RPMI8226 (cell line): ENCODE measurements around the gene FRMPD2.
"Not testable (repeated sequence)": the region's sequence is repeated elsewhere in the genome, so short reads cannot be mapped to it uniquely, and the experiment has no call there.

Experiments used
- DNase-seq: peaks from one replicate; pipeline ENCODE4 v3.0.0-alpha.2; 2015

Gene FRMPD2

GRCh38 chr10:48231178-48231577 lies 43.3 kb downstream of the FRMPD2 start:
- DNase-seq, result no peak

DNA sequence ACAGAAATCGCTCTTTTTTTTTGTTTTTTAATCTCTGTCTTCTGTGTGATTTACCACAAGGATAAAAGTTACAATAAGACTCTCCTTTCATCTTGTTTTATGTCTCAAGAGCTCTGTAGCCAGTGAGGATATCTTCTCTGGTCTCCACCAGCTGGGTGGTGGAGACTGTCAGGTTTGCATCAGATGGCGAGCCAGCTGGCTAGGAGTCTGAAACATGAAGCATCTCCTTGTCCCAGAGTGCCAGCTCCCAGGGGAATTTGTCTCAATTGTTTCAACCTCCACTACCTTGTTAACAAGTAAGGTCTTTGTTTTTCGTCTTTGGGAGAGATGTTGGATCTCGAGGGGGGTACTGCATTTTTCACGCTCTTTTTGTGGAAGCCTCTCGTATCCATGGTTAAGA lies 47.3 kb downstream of the FRMPD2 start:
- no peak for DNase-seq

GRCh38 chr10:48224979-48225560 lies 49.4 kb downstream of the FRMPD2 start:
- DNase-seq, result no peak

- DNase-seq, result no peak
Measured at GRCh38 chr10:48224296-48224695, 50.2 kb downstream of the FRMPD2 start.

- no peak for DNase-seq
Measured at GRCh38 chr10:48221814-48222213, 52.7 kb downstream of the FRMPD2 start.

GRCh38 chr10:48221031-48221430 lies 53.5 kb downstream of the FRMPD2 start:
- DNase-seq, result not testable (repeated sequence)

DNA sequence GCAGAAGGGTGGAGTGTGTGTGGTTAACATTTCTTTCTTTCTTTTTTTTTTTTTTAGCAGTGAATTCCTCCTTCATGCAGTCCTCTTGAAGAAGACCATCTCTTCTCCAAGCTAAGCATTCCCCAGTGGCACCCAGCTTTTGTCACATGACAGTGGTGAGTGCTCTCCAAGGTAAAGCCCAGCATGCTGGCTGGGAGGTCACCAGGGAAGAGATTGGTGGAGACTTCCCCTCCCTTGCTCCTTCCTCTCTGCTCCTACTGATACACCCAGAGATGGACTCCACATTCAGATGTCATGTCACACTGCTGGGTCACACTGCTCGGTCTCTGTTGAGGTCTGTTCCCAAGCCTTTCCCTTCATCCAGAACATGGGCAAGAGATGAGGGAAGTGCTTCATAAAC lies 55.3 kb downstream of the FRMPD2 start:
- DNase-seq, result no peak

GRCh38 chr10:48216744-48217143 lies 57.8 kb downstream of the FRMPD2 start:
- DNase-seq, result no peak

- DNase-seq, result no peak
Measured at GRCh38 chr10:48216204-48216505, 58.3 kb downstream of the FRMPD2 start.

DNA sequence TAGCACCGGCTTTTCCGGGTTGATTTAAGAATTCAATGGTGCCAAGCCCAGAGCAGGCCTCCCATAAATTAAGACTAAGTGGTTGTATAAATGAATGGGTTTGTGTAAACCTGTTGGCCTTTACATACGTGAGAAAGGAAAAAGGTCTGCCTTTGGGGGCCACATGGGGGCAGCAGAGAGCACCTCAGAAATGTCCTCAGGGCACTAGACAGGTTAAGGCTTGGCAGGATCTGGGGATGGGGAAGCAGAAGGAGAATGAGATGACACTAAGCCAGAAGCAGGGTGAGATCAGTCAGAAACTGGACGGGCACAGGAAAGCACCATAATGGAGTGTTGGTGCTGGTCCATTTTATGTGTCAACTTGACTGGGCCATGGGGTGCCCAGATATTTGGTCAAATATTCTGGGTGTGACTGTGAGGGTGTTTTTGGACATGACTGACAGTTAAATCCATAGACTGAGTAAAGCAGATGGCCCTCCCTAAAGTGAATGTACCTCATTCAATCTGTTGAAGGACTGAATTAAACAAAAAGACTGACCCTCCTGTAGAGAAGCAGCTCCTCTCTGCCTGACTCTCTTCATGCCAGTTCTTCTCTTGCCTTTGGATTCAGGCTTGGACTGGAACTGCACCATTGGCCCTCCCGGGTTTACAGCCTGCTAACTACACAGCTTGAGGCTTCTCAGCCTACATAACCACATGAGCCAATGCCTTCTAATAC lies 58.9 kb downstream of the FRMPD2 start:
- DNase-seq, result peak; percentile 65

- no peak for DNase-seq
Measured at GRCh38 chr10:48214716-48215485, 59.6 kb downstream of the FRMPD2 start.

- DNase-seq, result no peak
Measured at GRCh38 chr10:48213047-48213446, 61.4 kb downstream of the FRMPD2 start.

- no peak for DNase-seq
Measured at GRCh38 chr10:48211777-48212176, 62.7 kb downstream of the FRMPD2 start.

- DNase-seq, result no peak
Measured at GRCh38 chr10:48210966-48211365, 63.5 kb downstream of the FRMPD2 start.

GRCh38 chr10:48210391-48210790 lies 64.1 kb downstream of the FRMPD2 start:
- DNase-seq, result no peak

DNA sequence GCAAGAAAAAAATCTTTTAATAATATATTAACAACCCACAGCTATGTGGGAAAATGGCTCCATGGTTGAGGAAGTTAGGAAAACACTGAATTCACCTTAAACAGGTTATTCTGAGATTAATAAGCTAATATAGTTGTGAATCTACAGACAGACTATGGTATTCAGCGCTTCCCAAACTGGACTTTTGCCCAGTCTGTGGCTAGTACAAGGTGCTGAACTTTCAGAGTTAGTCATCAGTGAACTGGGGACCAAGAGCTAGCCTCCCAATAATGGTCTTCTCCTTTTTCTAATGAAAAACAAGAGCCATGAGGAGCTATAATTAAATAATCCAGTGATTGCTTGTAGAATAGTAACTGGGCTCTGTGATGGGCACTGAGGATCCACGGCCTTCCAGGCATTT lies 65.3 kb downstream of the FRMPD2 start:
- DNase-seq, result peak; percentile 12

- no peak for DNase-seq
Measured at GRCh38 chr10:48207853-48208252, 66.6 kb downstream of the FRMPD2 start.

- no peak for DNase-seq
Measured at GRCh38 chr10:48206482-48207250, 67.8 kb downstream of the FRMPD2 start.

- no peak for DNase-seq
Measured at GRCh38 chr10:48205918-48206317, 68.6 kb downstream of the FRMPD2 start.

- no peak for DNase-seq
Measured at GRCh38 chr10:48199580-48200377, 74.7 kb downstream of the FRMPD2 start.

GRCh38 chr10:48197236-48197899 lies 77.1 kb downstream of the FRMPD2 start:
- DNase-seq, result peak; percentile 4

- DNase-seq, result no peak
Measured at GRCh38 chr10:48195803-48196202, 78.7 kb downstream of the FRMPD2 start.
